Fibroblast of pulmonary artery (primary cell): Measurements from ENCODE around the gene NEDD4L.

Source experiments
- DNase-seq: peaks from one replicate; pipeline ENCODE4 v3.0.0-alpha.2; 2010; ENCODE audit warnings: low read depth
- H3K4me3 ChIP-seq: replicated peaks from 2 replicates; pipeline ENCODE4 v1.5.1; 2011; ENCODE audit warnings: low read depth, mild to moderate bottlenecking, control low read depth, low read length, moderate library complexity
- TF ChIP-seq, protein P1 (sequence below): IDR thresholded peaks from 2 replicates; pipeline ENCODE4 v1.5.1; 2011; ENCODE audit warnings: mild to moderate bottlenecking, control low read depth, low read length, inconsistent platforms; ENCODE audit errors: missing control alignments

The NEDD4L gene

DNA sequence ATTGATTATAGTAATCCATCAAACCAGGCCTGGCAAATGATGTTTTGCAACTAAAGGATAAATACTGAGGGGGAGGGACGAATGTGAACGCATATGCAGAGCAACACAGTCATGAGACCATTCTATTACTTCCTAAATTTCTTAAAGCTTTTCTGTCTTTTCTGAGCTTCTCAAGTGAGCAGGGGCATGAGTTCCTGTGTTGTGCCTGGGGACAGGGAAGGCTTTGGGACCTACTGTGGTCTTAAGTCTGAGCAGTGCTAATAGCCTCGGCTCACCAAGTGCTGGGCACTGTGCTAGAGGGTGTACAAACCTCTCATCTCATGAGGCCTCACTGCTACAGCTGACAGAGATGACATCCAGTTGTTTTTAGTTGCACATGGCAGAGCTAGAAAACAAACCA lies 182.4 kb downstream of the NEDD4L start:
- DNase-seq, result no peak
- no peak overlapping the region for H3K4me3 ChIP-seq
- TF ChIP-seq, protein P1, sequence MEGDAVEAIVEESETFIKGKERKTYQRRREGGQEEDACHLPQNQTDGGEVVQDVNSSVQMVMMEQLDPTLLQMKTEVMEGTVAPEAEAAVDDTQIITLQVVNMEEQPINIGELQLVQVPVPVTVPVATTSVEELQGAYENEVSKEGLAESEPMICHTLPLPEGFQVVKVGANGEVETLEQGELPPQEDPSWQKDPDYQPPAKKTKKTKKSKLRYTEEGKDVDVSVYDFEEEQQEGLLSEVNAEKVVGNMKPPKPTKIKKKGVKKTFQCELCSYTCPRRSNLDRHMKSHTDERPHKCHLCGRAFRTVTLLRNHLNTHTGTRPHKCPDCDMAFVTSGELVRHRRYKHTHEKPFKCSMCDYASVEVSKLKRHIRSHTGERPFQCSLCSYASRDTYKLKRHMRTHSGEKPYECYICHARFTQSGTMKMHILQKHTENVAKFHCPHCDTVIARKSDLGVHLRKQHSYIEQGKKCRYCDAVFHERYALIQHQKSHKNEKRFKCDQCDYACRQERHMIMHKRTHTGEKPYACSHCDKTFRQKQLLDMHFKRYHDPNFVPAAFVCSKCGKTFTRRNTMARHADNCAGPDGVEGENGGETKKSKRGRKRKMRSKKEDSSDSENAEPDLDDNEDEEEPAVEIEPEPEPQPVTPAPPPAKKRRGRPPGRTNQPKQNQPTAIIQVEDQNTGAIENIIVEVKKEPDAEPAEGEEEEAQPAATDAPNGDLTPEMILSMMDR, result no peak

DNA sequence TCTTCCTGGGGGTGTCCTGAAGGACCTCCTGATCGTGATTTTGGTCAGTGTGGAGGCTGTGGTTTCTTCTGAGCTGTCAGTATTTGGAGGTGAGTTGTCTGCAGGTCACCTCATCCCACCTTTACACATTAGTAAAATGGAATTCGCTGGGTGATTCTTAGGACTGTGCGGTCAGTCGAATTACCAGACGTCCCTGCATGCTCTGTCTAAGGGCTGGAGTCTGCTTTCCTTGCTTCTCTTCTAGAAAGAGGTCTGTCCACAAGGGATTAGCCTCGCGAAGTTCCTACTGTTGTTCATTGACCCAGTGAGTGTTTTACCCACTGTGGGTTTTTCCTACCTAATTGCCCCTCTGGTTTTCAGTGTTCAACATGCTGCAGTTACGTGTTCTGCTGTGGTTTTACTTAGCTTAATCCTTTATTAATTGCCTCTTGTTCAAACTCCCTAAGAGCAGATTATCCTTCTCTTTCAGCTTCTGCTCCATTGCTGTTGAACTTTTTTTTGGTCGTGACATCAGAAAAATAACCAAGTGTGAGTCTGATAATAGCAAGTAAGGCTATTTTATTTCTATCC lies 183.4 kb downstream of the NEDD4L start:
- H3K4me3 ChIP-seq, result no peak overlapping the region
- TF ChIP-seq, protein P1, result no peak

DNA sequence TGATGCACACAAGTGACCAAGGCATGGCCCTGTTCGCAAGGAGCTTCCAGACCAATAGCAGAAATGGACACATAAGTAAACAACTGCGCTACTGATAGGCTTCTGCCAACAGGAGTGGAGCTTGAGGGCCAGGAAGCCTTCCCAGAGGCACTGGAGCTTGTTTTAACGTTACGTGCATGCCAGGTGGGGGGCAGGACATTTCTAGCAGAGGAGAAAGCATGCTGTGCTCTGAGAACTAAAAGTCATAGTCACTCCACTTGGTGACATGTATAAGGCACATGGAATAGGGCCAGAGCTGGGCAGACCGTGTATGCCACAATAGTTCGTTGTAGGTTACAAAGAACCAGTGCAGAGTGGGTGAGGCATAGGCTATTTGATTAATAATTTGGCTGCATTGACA lies 184.2 kb downstream of the NEDD4L start:
- TF ChIP-seq, protein P1, result no peak
- no peak for DNase-seq
- no peak overlapping the region for H3K4me3 ChIP-seq

More for the DNA sequence above, 183.4 kb downstream of the NEDD4L start:
- no peak for DNase-seq

DNA sequence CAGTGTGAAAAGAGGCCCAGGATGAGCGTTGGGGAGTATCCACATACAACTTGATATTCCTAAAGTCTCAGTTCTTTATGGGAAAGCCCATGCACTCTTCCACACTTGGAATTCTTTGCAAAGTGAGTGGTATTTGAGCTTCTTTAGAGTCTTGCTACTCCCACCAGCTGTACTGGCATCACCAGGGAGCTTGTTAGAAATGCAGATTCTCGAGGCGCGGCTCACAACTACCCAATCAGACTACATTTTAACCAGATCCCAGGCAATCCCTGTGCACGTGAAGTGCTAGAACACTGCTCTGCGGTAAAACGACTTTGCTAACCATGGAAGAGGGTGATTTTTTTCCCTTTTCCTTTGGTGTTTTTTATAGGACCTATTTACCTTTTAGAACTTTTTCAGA lies 184.7 kb downstream of the NEDD4L start:
- DNase-seq, result no peak
- TF ChIP-seq, protein P1, result no peak
- no peak overlapping the region for H3K4me3 ChIP-seq

DNA sequence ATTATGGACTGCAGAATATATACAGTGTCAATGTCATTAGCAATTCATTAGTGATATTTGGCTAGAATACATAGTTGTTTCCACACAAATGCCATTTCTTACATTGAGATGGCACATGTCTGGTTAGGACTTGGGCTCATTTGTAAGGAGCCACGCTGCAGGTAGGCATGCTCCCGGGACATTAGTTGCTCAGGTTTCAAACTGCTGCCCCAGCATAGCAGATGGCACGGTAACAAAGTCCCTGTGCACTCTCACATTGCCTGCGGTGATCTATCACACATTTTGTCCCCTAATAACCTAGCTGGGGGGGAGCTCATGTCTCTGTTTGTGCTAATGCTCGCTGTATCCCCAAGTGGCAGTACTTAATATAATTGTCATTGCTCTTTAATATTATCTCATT lies 185.1 kb downstream of the NEDD4L start:
- DNase-seq, result no peak
- H3K4me3 ChIP-seq, result no peak overlapping the region
- TF ChIP-seq, protein P1, result no peak

DNA sequence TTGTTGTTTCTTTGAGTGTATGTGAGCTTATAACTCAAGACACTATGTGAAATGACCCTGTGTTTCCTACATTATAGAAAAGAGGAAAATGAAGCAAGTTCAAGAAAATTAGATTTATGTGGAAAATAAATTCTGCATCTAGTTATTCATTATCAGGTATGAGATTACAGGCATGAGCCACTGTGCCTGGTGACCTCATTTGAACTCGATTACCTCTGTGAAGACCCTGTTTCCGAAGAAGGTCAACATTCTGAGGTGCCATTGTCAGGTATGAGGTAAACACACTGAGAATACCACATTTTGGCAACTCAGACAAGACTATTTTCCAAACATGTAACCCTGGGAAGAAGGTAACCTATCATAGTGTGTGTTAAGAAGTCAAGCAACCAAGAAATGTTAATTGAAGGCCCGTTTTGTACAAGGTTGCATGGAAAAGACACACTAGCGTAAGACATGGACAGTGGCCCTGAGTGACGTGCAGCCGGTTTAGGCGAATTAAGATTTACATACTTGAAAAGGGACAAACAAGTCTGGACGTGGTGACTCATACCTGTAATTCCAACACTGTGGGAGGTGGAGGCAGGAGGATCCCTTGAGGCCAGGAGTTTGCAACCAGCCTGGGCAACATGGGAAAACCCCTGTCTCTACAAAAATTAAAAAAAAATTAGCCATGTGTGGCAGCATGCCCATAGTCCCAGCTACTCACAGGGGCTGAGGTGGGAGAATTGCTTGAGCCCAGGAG lies 186.6 kb downstream of the NEDD4L start:
- peak; percentile 42 for DNase-seq
- TF ChIP-seq, protein P1, result no peak
- no peak overlapping the region for H3K4me3 ChIP-seq

DNA sequence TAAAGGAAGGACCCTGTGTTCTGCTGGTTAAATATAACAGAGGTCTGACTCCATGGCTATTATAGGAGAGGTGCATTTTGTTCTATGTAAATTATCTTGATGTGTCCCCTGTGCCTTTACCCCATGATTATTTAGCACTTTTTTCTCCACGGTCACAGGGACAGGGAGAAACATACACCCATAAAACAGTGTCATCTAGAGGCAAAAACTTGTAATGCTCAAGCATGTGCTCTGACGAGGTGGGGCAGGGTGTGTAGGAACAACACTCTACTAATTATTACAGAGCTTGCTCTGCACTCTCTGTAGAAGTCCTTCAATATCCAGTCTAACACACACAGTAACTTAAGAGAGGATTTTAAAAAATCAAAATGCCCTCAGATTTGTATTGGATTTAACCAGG lies 187.9 kb downstream of the NEDD4L start:
- DNase-seq, result no peak
- TF ChIP-seq, protein P1, result peak; percentile 29
- H3K4me3 ChIP-seq, result no peak overlapping the region
